Stimulated activated naive CD8-positive, alpha-beta T cell treated with anti-CD3 and anti-CD28 coated beads, Interleukin-15, amount 100 ng/mL, for 72 hours (primary cell): ENCODE measurements around the gene ADAMTS15.
A peak's percentile ranks its signal among the peaks of the same experiment; 100 is the strongest.

Experiments
- ATAC-seq: fragments of 150-1000 bp; cut with Tn5 transposase; 2 replicates; pipeline ENCODE4 v1.10.0; 2021; ENCODE audit warnings: mild to moderate bottlenecking, moderate library complexity
- DNase-seq, 2 donors: peaks; one replicate each; pipeline ENCODE4 v3.0.0; 2021 to 2022
- H3K27ac Mint-ChIP-seq, 2 donors: one replicate each; pipeline ENCODE4 v1.8.0; 2022; ENCODE audit warnings: mild to moderate bottlenecking in 2 of 2, mixed read lengths in 2 of 2, moderate library complexity in 2 of 2
- H3K27me3 Mint-ChIP-seq: one replicate; pipeline ENCODE4 v1.8.0; 2022; ENCODE audit warnings: mixed read lengths
- H3K4me1 Mint-ChIP-seq: one replicate; pipeline ENCODE4 v1.8.0; 2022; ENCODE audit warnings: mild to moderate bottlenecking, mixed read lengths
- H3K4me3 Mint-ChIP-seq, 2 donors: one replicate each; pipeline ENCODE4 v1.8.0; 2022; ENCODE audit warnings: mild to moderate bottlenecking in 2 of 2, mixed read lengths in 2 of 2, moderate library complexity in 1 of 2
- H3K9me3 Mint-ChIP-seq, 2 donors: one replicate each; pipeline ENCODE4 v1.8.0; 2022; ENCODE audit warnings: mixed read lengths in 2 of 2

The ADAMTS15 gene

DNA sequence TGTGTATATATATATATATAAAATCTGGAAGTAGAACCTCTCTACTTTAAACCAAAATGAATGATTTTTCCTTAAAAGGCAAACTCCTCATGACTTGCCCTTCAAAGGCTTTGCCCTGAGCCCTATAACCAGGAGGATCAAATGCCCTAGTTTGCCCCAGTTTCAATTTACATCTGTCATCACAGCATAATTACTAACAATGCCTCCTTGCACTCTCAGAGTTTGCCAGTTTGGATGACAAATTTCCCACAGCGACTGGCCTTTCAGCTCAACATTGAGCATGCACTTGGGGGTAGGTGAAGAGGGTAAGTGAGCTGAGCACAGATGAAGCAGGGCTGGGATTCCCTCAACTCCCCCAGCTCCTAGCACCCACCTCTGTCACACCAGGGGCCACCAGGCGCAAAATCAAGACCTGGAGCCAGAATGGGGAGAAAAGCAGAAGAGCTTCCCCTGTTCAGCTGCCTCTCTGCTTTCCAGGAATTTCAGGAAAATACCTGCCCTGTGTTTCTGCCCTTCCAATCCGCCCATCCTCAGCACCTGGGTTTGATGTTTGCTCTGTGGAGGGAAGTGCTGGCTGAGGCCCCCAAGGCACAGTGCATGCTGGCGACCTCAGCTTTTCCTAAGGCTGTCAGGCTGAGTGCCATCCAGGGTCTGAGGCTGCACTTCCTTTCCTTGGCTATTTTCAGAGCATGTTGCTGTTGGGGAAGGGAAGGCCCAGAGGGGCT is 67.5 kb downstream of the ADAMTS15 start:
- Mint-ChIP-seq H3K27me3 (peaks cover 9% of the 10 kb centered on the region), H3K4me3 (no peak overlapping the region), H3K9me3 (no peaks in the 10 kb centered on the region), H3K27ac (no peak overlapping the region), H3K4me1 (no peaks in the 10 kb centered on the region)
- ATAC-seq (no peak), DNase-seq (no peak)

DNA sequence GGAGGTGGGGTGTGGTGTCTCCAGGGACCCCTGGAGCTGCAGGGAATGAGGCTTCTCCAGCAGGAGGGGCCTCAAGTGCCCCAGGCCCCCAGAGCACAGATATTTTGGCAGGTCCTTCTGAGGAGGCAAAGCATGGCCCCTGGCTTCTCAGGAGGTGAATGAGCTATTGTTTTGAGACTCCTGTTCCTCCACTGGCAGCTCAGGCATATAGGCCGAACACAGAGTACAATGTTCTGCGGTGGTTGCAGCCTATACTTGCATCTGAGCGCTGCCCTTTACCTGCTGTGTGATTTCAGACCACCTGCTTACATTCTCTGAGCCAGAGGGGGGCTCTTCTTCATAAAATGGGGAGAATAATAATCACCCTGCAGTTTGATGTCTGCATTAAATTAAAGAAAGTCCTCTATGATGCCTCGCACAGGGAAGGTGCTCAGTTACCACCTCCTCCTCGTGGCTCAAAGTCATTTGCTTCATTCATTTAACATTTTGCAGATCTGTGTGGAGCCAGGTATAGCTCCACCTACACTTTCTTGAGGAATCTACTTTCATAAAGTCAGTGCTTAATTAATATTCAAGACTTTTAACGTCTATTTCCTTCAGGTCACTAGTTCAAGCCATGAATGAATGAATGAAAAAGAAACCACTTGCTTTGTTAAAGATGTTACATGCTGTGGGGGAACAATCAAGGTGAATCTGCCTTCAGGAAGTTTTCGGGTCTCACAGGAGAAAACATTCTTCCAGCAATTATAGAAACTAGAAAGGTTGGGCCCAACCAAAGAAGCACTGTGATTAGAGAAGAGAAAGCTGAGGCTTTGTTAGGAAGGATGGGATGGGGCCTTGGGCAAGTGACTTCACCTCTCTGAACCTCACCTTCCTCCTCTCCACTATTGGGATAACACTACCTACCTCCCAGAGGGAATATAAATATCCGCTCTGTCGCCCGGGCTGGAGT is 68.4 kb downstream of the ADAMTS15 start:
- Mint-ChIP-seq H3K9me3 (no peaks in the 10 kb centered on the region), H3K4me1 (no peaks in the 10 kb centered on the region), H3K27ac (no peak overlapping the region), H3K27me3 (peaks cover 9% of the 10 kb centered on the region), H3K4me3 (no peak overlapping the region)
- DNase-seq (no peak), ATAC-seq (no peak)

DNA sequence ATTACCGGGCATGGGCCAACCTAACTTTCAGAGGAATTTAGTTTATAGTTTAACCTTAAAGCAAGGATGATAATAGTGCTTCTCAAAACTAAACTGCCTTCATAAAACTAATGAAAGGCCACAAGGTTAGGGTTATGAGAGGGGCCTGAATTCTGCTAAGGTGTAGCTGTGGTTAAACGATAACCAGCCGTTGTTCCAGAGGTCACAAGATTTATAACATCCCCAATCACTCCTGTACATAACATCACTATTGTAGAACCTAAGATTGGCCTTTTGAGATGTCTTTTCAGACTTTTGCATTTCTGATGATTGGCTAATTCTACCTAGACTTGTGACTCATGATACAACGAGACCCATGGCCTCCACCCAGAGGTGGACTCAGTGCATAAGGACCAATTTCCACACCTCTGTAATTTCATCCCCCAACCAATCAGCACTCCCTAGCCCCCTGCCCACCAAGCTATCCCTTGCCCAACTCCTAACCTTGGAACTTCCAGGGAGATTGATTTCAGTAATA is 69.8 kb downstream of the ADAMTS15 start:
- H3K4me1 Mint-ChIP-seq: no peaks in the 10 kb centered on the region
- no peak overlapping the region for H3K27ac Mint-ChIP-seq
- H3K27me3 Mint-ChIP-seq: peaks cover 9% of the 10 kb centered on the region
- ATAC-seq: no peak
- H3K9me3 Mint-ChIP-seq: no peaks in the 10 kb centered on the region
- DNase-seq: no peak
- H3K4me3 Mint-ChIP-seq: no peak overlapping the region

DNA sequence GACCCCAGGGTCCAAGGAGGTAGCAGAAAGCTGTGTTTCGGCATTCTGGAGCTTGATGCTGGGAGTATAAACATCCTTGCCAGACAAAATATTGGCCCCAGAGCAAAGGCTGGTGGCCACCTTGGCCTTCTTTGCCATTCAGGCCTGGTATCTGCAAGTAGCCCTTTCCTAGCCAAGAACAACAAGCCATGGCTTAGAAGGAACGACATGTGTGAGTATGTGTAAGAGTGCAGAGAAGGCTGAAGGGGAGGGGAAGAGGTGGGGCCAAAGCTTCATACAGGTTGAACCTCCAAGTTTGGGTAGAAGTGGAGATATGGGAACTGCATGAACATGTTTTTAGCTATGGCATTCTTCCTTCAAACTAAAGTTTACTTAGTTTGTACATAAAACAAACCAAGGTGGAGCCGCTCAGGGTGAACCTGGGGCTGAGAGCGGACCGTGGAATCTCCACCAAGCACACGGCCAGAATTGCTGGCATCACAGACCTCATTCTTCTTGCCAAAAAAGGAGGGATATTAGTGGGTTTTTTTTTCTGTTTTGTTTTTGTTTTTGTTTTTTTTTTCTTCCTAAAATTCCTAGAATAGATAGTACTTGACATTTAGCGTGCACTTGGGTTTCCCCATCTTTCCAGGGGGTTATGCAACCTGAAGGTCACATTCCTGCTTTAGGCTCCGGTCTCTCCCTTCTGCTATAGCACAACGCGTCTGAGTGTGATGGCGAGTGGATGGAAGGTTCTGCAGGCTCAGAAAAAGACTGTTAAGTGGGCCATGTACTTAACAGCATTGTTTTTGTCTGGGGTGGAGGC is 70.9 kb downstream of the ADAMTS15 start:
- H3K4me1 Mint-ChIP-seq: no peaks in the 10 kb centered on the region
- no peaks in the 10 kb centered on the region for H3K9me3 Mint-ChIP-seq
- DNase-seq (no peak), ATAC-seq (no peak)
- no peak overlapping the region for H3K4me3 Mint-ChIP-seq
- H3K27ac Mint-ChIP-seq: no peak overlapping the region
- no peaks in the 10 kb centered on the region for H3K27me3 Mint-ChIP-seq

DNA sequence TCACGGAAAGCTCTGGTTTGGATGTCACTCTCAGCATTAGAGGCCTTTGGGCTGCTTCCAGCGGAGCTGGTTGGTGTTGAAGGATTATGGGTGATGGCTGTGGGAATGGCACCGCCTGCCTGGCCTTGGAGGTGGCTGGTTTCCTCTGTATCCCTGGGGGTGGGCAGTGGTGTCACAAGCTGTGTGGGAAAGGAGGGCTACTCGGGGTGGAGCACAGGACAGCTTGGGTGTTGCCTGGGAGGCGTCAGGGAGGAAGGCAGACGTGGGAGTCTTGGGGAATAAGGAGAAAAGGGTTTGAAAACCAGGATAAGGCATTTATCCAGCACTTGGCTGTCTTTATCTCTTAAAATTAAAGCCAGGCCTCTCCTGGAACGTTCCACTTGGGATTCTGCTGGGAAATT is 71.8 kb downstream of the ADAMTS15 start:
- no peak for ATAC-seq
- Mint-ChIP-seq H3K9me3 (no peaks in the 10 kb centered on the region), H3K27me3 (no peaks in the 10 kb centered on the region), H3K4me3 (no peak overlapping the region), H3K27ac (no peak overlapping the region), H3K4me1 (no peaks in the 10 kb centered on the region)
- DNase-seq: no peak

DNA sequence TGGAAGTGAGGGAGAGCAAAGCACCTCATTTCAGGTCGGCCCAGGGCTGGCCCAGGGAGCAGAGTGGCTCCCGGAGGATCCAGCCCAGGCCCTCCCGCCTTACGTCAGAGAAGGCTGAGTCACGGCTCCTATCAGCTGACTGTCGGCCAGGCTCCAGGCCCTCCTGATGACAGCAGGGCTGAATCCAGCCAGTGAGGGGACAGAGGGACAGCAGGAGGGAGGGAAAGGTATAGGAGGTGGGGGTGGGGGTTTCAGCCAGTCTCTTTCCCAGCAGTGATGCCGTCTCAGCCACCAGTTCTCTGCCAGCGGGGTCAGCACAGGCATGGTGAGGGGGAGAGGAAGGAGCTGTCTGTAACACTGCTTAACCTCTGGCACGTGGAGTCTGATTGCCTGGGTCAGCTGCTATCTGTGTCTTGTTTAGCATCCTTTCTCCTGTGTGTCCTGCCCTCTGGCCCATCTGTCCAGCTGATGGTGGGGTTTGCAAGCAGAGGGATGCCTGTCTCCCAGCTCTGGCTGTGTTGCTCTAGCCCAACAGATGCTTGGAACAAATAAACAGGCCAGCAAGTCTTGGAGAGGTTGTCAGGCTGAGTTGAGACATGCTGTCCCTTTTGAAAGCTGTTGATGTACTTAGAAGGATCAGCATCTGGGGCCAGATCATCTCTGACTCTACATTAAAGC is 74.0 kb downstream of the ADAMTS15 start:
- H3K9me3 Mint-ChIP-seq: no peaks in the 10 kb centered on the region
- ATAC-seq (peak; percentile 29), DNase-seq (no peak)
- H3K27me3 Mint-ChIP-seq: no peaks in the 10 kb centered on the region
- H3K27ac Mint-ChIP-seq: no peak overlapping the region
- H3K4me1 Mint-ChIP-seq: no peaks in the 10 kb centered on the region
- no peak overlapping the region for H3K4me3 Mint-ChIP-seq

DNA sequence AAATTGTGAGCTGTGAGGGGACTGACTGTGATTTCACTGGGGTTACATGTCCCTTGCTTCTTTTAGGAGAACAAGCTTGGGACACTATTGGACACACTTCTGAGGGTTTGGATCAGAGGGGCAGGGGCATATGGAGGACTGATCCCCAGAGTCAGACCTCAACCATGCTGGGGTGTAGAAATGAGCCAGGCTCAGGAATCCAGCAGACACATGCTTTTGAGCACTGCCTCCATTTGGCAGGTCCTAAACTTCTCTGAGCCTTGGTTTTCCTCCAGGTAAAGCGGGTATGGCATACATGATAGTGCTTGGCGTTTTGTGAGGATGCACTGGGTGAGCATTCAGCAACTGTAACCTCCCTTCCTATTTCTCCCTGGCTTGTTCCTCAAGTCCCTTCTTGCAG is 74.7 kb downstream of the ADAMTS15 start:
- ATAC-seq: no peak
- no peak overlapping the region for H3K4me3 Mint-ChIP-seq
- no peak overlapping the region for H3K27ac Mint-ChIP-seq
- H3K4me1 Mint-ChIP-seq: no peaks in the 10 kb centered on the region
- H3K9me3 Mint-ChIP-seq: no peaks in the 10 kb centered on the region
- H3K27me3 Mint-ChIP-seq: no peaks in the 10 kb centered on the region
- DNase-seq: no peak

DNA sequence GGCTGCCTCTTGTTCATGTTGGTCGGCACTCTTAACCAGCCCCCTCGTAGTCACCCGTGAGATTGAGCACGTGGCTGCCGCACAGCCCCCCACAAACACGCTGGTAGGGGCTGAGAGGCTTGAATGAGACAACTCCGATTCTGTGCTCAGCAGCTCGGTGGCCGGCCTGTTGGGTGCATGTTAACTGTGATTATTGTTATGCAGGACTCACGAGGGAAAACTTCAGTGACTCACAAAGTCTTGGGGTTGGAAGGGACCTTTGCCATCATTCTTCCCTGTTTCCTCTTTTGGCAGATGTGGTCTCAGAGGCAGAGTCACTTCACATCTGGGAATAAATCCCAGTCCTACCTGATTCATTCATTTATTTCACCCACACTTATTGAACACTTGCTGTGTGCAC is 75.2 kb downstream of the ADAMTS15 start:
- ATAC-seq (no peak), DNase-seq (no peak)
- Mint-ChIP-seq H3K4me3 (no peak overlapping the region), H3K4me1 (no peaks in the 10 kb centered on the region), H3K27me3 (no peaks in the 10 kb centered on the region), H3K27ac (no peak overlapping the region), H3K9me3 (no peaks in the 10 kb centered on the region)

DNA sequence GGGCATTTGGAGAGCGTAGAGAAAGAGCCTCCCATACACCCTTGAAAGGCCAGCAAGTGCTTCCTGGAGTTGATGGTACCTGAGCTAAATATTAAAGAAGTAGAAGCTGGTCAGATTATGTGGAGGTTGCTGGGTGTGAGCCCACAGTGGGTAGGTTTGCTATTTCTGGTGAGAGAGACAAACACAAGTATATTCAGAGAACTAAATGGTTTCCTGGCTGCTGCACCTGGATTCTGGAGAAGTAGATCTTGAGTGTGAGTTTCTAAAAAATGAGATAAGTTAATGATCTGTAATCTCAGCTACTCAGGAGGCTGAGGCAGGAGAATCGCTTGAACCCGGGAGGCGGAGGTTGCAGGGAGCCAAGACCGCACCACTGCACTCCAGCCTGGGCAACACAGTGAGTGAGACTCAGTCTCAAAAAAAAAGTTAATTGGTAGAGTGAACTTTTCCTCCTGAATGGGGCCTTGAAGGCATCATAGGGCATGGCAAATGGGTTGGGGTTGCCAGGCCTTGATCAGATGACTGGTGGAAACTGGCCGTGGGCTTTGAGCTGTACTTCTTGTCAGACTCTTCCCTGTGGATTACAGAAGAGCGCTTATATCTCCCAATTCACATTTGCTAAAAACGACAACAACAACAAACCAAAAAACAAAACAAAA is 75.8 kb downstream of the ADAMTS15 start:
- no peaks in the 10 kb centered on the region for H3K4me1 Mint-ChIP-seq
- ATAC-seq: no peak
- no peak overlapping the region for H3K27ac Mint-ChIP-seq
- H3K4me3 Mint-ChIP-seq: no peak overlapping the region
- no peaks in the 10 kb centered on the region for H3K27me3 Mint-ChIP-seq
- DNase-seq: no peak
- no peaks in the 10 kb centered on the region for H3K9me3 Mint-ChIP-seq

DNA sequence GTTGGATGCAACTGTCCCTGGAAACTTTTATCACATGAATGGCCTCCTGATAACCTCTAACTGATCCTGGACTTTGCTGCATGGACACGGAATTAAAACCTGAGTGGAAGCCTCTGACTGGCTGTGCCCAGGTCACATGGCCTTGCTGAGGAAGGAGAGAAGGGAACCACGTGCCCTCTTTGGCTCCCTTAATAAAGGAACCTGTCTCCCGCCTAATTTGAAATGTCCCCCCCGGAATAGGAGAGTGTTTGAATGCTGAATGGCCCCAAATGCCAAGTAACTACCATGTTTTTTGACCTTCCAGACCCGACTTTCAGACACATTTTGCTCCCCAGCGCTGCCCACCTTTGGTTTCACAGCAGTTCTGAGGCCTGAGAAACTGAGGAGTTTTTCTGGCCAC is 76.9 kb downstream of the ADAMTS15 start:
- Mint-ChIP-seq H3K4me3 (no peak overlapping the region), H3K9me3 (no peaks in the 10 kb centered on the region), H3K4me1 (no peaks in the 10 kb centered on the region), H3K27me3 (no peaks in the 10 kb centered on the region), H3K27ac (no peak overlapping the region)
- ATAC-seq: no peak
- no peak for DNase-seq
